Ishikawa (cell line): ENCODE results near the gene TNS3.

Experiments
- CEBPB ChIP-seq: IDR thresholded peaks from 2 replicates; pipeline ENCODE4 v1.6.1; 2012
- CREB1 ChIP-seq: IDR thresholded peaks from 2 replicates; pipeline ENCODE4 v1.6.1; 2012; ENCODE audit warnings: low read depth
- EGR1 ChIP-seq: IDR thresholded peaks from 2 replicates; pipeline ENCODE4 v1.6.1; 2012
- EP300 ChIP-seq: IDR thresholded peaks from 2 replicates; pipeline ENCODE4 v1.6.1; 2012; ENCODE audit warnings: borderline replicate concordance
- FOXM1 ChIP-seq: IDR thresholded peaks from 2 replicates; pipeline ENCODE4 v1.6.1; 2012; ENCODE audit warnings: low read depth, borderline replicate concordance
- MAX ChIP-seq: IDR thresholded peaks from 2 replicates; pipeline ENCODE4 v1.6.1; 2012
- NFIC ChIP-seq: IDR thresholded peaks from 2 replicates; pipeline ENCODE4 v1.6.1; 2012
- RAD21 ChIP-seq: IDR thresholded peaks from 2 replicates; pipeline ENCODE4 v1.6.1; 2012; ENCODE audit warnings: low read depth
- REST ChIP-seq: IDR thresholded peaks from 2 replicates; pipeline ENCODE4 v1.6.1; 2012; ENCODE audit warnings: low read depth, mild to moderate bottlenecking
- TAF1 ChIP-seq: IDR thresholded peaks from 2 replicates; pipeline ENCODE4 v1.6.1; 2012; ENCODE audit warnings: low read depth, mild to moderate bottlenecking
- TCF12 ChIP-seq: IDR thresholded peaks from 2 replicates; pipeline ENCODE4 v1.6.1; 2012; ENCODE audit warnings: low read depth
- TEAD4 ChIP-seq: IDR thresholded peaks from 2 replicates; pipeline ENCODE4 v1.6.1; 2012
- USF1 ChIP-seq: IDR thresholded peaks from 2 replicates; pipeline ENCODE4 v1.6.1; 2012
- YY1 ChIP-seq: IDR thresholded peaks from 2 replicates; pipeline ENCODE4 v1.6.1; 2012; ENCODE audit warnings: low read depth
- ZBTB7A ChIP-seq: IDR thresholded peaks from 2 replicates; pipeline ENCODE4 v1.6.1; 2012; ENCODE audit warnings: low read depth

The TNS3 gene

GRCh38 chr7:47580175-47580706 lies 1.7 kb downstream of the TNS3 start:
- TF ChIP-seq EP300 (no peak), TAF1 (no peak), YY1 (no peak), TEAD4 (no peak), USF1 (no peak), NFIC (no peak), TCF12 (no peak), FOXM1 (no peak), MAX (no peak)

- no peak for TF ChIP-seq FOXM1
- no peak for TF ChIP-seq CEBPB
- TF ChIP-seq TCF12: no peak
- no peak for TF ChIP-seq EGR1
- TF ChIP-seq MAX: no peak
- no peak for TF ChIP-seq TAF1
- no peak for TF ChIP-seq NFIC
- TF ChIP-seq YY1: no peak
- no peak for TF ChIP-seq REST
- TF ChIP-seq CREB1: no peak
- TF ChIP-seq TEAD4: no peak
Observed at GRCh38 chr7:47579458-47579857, 2.5 kb downstream of the TNS3 start.

- TF ChIP-seq EGR1: no peak
- no peak for TF ChIP-seq EP300
- no peak for TF ChIP-seq ZBTB7A
Observed at GRCh38 chr7:47578579-47579270, 3.2 kb downstream of the TNS3 start.

GRCh38 chr7:47577321-47577919 lies 4.5 kb downstream of the TNS3 start:
- TF ChIP-seq FOXM1 (no peak), REST (no peak)

- TF ChIP-seq TEAD4: no peak
- TF ChIP-seq TCF12: no peak
- no peak for TF ChIP-seq YY1
- TF ChIP-seq NFIC: no peak
- TF ChIP-seq CEBPB: no peak
- no peak for TF ChIP-seq RAD21
- no peak for TF ChIP-seq REST
- TF ChIP-seq CREB1: no peak
- no peak for TF ChIP-seq USF1
- no peak for TF ChIP-seq MAX
- TF ChIP-seq EP300: no peak
- TF ChIP-seq FOXM1: no peak
- TF ChIP-seq ZBTB7A: no peak
Observed at GRCh38 chr7:47576866-47577306, 5.0 kb downstream of the TNS3 start.
